ENCODE data around the gene ITGA5.

Gene ITGA5

GRCh38 chr12:54386403-54387113 lies 32.5 kb downstream of the ITGA5 start:
- no peak for TF ChIP-seq POLR2A (IDR thresholded peaks at IDR 0.05; ENCODE audit: low read depth, low read length)
- no peak for TF ChIP-seq SPI1 (IDR thresholded peaks at IDR 0.05; ENCODE audit: low read depth, low read length)
- TF ChIP-seq PAX5 (IDR thresholded peaks at IDR 0.05; ENCODE audit: insufficient read depth, low read length, severe bottlenecking), result no peak
- no peak for TF ChIP-seq POLR2AphosphoS5 (IDR thresholded peaks at IDR 0.05; ENCODE audit: low read depth, low read length)
- TF ChIP-seq POU2F2 (IDR thresholded peaks at IDR 0.05; ENCODE audit: low read depth, low read length), result no peak
- no peak for TF ChIP-seq TAF1 (IDR thresholded peaks at IDR 0.05; ENCODE audit: low read depth, low read length)
- FAIRE-seq, result no peak

GRCh38 chr12:54385251-54385914 lies 33.7 kb downstream of the ITGA5 start:
- TF ChIP-seq POLR2A (IDR thresholded peaks at IDR 0.05; ENCODE audit: low read depth, low read length), result no peak
- TF ChIP-seq SPI1 (IDR thresholded peaks at IDR 0.05; ENCODE audit: low read depth, low read length), result peak; percentile 89
- TF ChIP-seq TAF1 (IDR thresholded peaks at IDR 0.05; ENCODE audit: low read depth, low read length), result no peak
- no peak for TF ChIP-seq POLR2AphosphoS5 (IDR thresholded peaks at IDR 0.05; ENCODE audit: low read depth, low read length)
- no peak for TF ChIP-seq PAX5 (IDR thresholded peaks at IDR 0.05; ENCODE audit: insufficient read depth, low read length, severe bottlenecking)
- DNase-seq (ENCODE audit: insufficient read length, low spot score) (no peak), FAIRE-seq (no peak)

More at GRCh38 chr12:54386403-54387113, 32.5 kb downstream of the ITGA5 start:
- DNase-seq (ENCODE audit: insufficient read length, low spot score), result no peak

GRCh38 chr12:54384591-54385041 lies 34.5 kb downstream of the ITGA5 start, which contains the start of gene ZNF385A:
ZNF385A (minus strand) TSS chr12:54384733; CDS start chr12:54384514, 219 bp downstream.
- DNase-seq (ENCODE audit: insufficient read length, low spot score) (no peak), FAIRE-seq (no peak)
- TF ChIP-seq POU2F2 (IDR thresholded peaks at IDR 0.05; ENCODE audit: low read depth, low read length) (no peak), SPI1 (IDR thresholded peaks at IDR 0.05; ENCODE audit: low read depth, low read length) (peak; percentile 91)

- TF ChIP-seq POU2F2 (IDR thresholded peaks at IDR 0.05; ENCODE audit: low read depth, low read length), result no peak
- TF ChIP-seq TAF1 (IDR thresholded peaks at IDR 0.05; ENCODE audit: low read depth, low read length), result no peak
- TF ChIP-seq PAX5 (IDR thresholded peaks at IDR 0.05; ENCODE audit: insufficient read depth, low read length, severe bottlenecking), result no peak
- DNase-seq (ENCODE audit: insufficient read length, low spot score), result no peak
- no peak for FAIRE-seq
Observed at GRCh38 chr12:54383041-54383609, 35.9 kb downstream of the ITGA5 start.

GRCh38 chr12:54381136-54381535 lies 37.9 kb downstream of the ITGA5 start:
- FAIRE-seq, result no peak
- TF ChIP-seq POLR2A (IDR thresholded peaks at IDR 0.05; ENCODE audit: low read depth, low read length) (no peak), POLR2AphosphoS5 (IDR thresholded peaks at IDR 0.05; ENCODE audit: low read depth, low read length) (no peak), POU2F2 (IDR thresholded peaks at IDR 0.05; ENCODE audit: low read depth, low read length) (no peak)
- DNase-seq (ENCODE audit: insufficient read length, low spot score), result no peak

GRCh38 chr12:54379398-54380201 lies 39.5 kb downstream of the ITGA5 start:
- FAIRE-seq, result peak; percentile 87
- peak; percentile 92 for DNase-seq (ENCODE audit: insufficient read length, low spot score)
- TF ChIP-seq POLR2AphosphoS5 (IDR thresholded peaks at IDR 0.05; ENCODE audit: low read depth, low read length) (no peak), SPI1 (IDR thresholded peaks at IDR 0.05; ENCODE audit: low read depth, low read length) (0 out of 2 replicates have a peak, but pooled peaks have one; percentile 2)

GRCh38 chr12:54378796-54379397 lies 40.2 kb downstream of the ITGA5 start:
- no peak for FAIRE-seq
- TF ChIP-seq POLR2AphosphoS5 (IDR thresholded peaks at IDR 0.05; ENCODE audit: low read depth, low read length) (no peak), SPI1 (IDR thresholded peaks at IDR 0.05; ENCODE audit: low read depth, low read length) (no peak), TAF1 (IDR thresholded peaks at IDR 0.05; ENCODE audit: low read depth, low read length) (no peak), POU2F2 (IDR thresholded peaks at IDR 0.05; ENCODE audit: low read depth, low read length) (no peak), POLR2A (IDR thresholded peaks at IDR 0.05; ENCODE audit: low read depth, low read length) (no peak), PAX5 (IDR thresholded peaks at IDR 0.05; ENCODE audit: insufficient read depth, low read length, severe bottlenecking) (no peak)
- DNase-seq (ENCODE audit: insufficient read length, low spot score), result no peak

GRCh38 chr12:54377797-54378515 lies 41.1 kb downstream of the ITGA5 start:
- FAIRE-seq (no peak), DNase-seq (ENCODE audit: insufficient read length, low spot score) (no peak)
- TF ChIP-seq SPI1 (IDR thresholded peaks at IDR 0.05; ENCODE audit: low read depth, low read length) (no peak), TAF1 (IDR thresholded peaks at IDR 0.05; ENCODE audit: low read depth, low read length) (no peak), POLR2AphosphoS5 (IDR thresholded peaks at IDR 0.05; ENCODE audit: low read depth, low read length) (no peak), PAX5 (IDR thresholded peaks at IDR 0.05; ENCODE audit: insufficient read depth, low read length, severe bottlenecking) (no peak), POU2F2 (IDR thresholded peaks at IDR 0.05; ENCODE audit: low read depth, low read length) (no peak), POLR2A (IDR thresholded peaks at IDR 0.05; ENCODE audit: low read depth, low read length) (no peak)

- FAIRE-seq (no peak), DNase-seq (ENCODE audit: insufficient read length, low spot score) (no peak)
- no peak for TF ChIP-seq POU2F2 (IDR thresholded peaks at IDR 0.05; ENCODE audit: low read depth, low read length)
- TF ChIP-seq SPI1 (IDR thresholded peaks at IDR 0.05; ENCODE audit: low read depth, low read length), result no peak
- no peak for TF ChIP-seq PAX5 (IDR thresholded peaks at IDR 0.05; ENCODE audit: insufficient read depth, low read length, severe bottlenecking)
Observed at GRCh38 chr12:54377007-54377406, 42.1 kb downstream of the ITGA5 start.

Data from GM12891 (cell line).